WI38 (cell line): Measurements from ENCODE around the gene CAAP1.

Experiments
- H3K4me3 ChIP-seq: 2 replicates; pipeline ENCODE4 v1.5.1; 2011; ENCODE audit warnings: low read depth, mild to moderate bottlenecking, control low read depth, low read length
- CTCF ChIP-seq: IDR thresholded peaks from 2 replicates; pipeline ENCODE4 v1.5.1; 2012; ENCODE audit warnings: low read depth, mild to moderate bottlenecking, control low read depth, low read length

Gene CAAP1

GRCh38 chr9:26801772-26802171 is 90.8 kb downstream of the CAAP1 start:
- no peak for TF ChIP-seq CTCF
- H3K4me3 ChIP-seq, result no peak overlapping the region

- no peak for TF ChIP-seq CTCF
- H3K4me3 ChIP-seq, result no peak overlapping the region
Measured at GRCh38 chr9:26800322-26800721, 92.3 kb downstream of the CAAP1 start.

- no peak for TF ChIP-seq CTCF
Measured at GRCh38 chr9:26791274-26791673, 101.3 kb downstream of the CAAP1 start.

More at GRCh38 chr9:26791274-26791673, 101.3 kb downstream of the CAAP1 start:
- no peak overlapping the region for H3K4me3 ChIP-seq
